ENCODE results near the gene SHF. TPM values are rescaled to one million over a fixed set of nuclear protein-coding genes. Genes with fewer than 3 reads are reported as not detected.

Gene SHF
- total and polyA plus RNA-seq, 2 of the 8 experiments (the other 6 are each of a cell fraction or from before 2014, with no cell fraction given): 13.1 to 26.7 TPM

GRCh38 chr15:45230245-45230965 lies 42.6 kb upstream of the SHF start (continued):
- TF ChIP-seq CHD7 (IDR thresholded peaks at IDR 0.05; ENCODE audit: insufficient replicate concordance, low read length) (no peak), KDM5A (IDR thresholded peaks at IDR 0.05; ENCODE audit: low read length) (no peak), BRCA1 (IDR thresholded peaks at IDR 0.05; ENCODE audit: low read depth, low read length) (no peak), SP2 (IDR thresholded peaks at IDR 0.05; ENCODE audit: low read length) (no peak), PHF8 (conservative IDR thresholded peaks at IDR 0.05; ENCODE audit: low read depth, low read length) (no peak), BACH1 (IDR thresholded peaks at IDR 0.05; ENCODE audit: low read length) (no peak), SIX5 (IDR thresholded peaks at IDR 0.05; ENCODE audit: low read depth, low read length) (no peak), HDAC2 (IDR thresholded peaks at IDR 0.05; ENCODE audit: borderline replicate concordance in 1 of 2, low read depth in 2 of 2, low read length in 2 of 2) (no peak), NRF1 (IDR thresholded peaks at IDR 0.05; ENCODE audit: low read depth, low read length) (no peak), YY1 (IDR thresholded peaks at IDR 0.05; ENCODE audit: low read depth, low read length) (no peak)
